ENCODE results near the gene PNPLA3.

DNA sequence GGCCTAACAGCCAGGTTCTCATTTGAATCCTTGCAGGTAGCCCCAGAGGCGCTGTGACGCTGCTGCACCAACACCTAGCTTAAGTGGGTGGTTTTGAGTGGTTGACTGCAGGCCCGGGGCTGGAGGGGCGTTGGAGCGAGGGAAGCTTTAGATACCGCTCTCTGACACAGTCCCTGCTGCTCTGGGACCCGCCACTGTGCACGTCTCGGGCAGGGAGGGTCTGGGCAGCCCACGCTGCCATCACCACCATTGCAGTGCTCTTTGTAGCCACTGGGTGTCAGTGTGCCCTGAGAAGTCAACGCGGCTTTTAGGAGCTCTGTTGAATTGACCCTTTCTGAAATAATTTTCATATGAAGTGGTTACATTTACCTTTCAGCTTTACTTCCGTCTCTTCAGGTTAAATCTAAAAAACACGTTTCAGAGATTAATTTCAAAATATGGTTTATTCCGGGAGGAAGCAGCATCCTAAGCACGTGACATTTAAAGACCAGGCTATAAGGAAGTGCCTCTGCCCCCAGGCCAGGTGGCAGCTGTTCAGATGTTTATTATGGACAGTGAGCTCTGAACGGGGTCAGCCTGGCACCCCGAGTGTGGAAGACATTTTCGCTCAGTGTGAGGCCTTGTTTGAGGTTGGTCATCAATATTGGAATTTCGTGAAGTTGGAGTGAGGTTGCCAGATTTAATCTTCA, 69.6 kb downstream of the PNPLA3 start:
- TF ChIP-seq, protein P1, sequence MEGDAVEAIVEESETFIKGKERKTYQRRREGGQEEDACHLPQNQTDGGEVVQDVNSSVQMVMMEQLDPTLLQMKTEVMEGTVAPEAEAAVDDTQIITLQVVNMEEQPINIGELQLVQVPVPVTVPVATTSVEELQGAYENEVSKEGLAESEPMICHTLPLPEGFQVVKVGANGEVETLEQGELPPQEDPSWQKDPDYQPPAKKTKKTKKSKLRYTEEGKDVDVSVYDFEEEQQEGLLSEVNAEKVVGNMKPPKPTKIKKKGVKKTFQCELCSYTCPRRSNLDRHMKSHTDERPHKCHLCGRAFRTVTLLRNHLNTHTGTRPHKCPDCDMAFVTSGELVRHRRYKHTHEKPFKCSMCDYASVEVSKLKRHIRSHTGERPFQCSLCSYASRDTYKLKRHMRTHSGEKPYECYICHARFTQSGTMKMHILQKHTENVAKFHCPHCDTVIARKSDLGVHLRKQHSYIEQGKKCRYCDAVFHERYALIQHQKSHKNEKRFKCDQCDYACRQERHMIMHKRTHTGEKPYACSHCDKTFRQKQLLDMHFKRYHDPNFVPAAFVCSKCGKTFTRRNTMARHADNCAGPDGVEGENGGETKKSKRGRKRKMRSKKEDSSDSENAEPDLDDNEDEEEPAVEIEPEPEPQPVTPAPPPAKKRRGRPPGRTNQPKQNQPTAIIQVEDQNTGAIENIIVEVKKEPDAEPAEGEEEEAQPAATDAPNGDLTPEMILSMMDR (conservative IDR thresholded peaks at IDR 0.05; ENCODE audit: low read length) = peak; percentile 97
- no peak for TF ChIP-seq EZH2phosphoT487 (IDR thresholded peaks at IDR 0.05; ENCODE audit: borderline replicate concordance)

All from Loucy (cell line).